Body of pancreas (tissue), 4 donors: ENCODE data around the gene SIGLEC1. TPM values are rescaled to one million over a fixed set of nuclear protein-coding genes. Genes with fewer than 3 reads are reported as not detected.

ENCODE experiments used
- ATAC-seq: fragments of 150-250 bp; one replicate; pipeline ENCODE4 v1.9.1; 2016
- DNase-seq, 4 donors: peaks; one replicate each; pipeline ENCODE4 v3.0.0-alpha.2; 2019
- H3K27ac ChIP-seq, 4 donors: fragments of 200-600 bp; sonication (generic); 1 replicate in 3 of 4; 2 replicates in 1 of 4; pipeline versions ENCODE4 v1.5.1 to v1.6.1; 2016 to 2019; ENCODE audit warnings: mild to moderate bottlenecking in 1 of 4, mixed read lengths in 1 of 4, moderate library complexity in 1 of 4
- H3K27me3 ChIP-seq, 2 donors: fragments of 200-600 bp; sonication (generic); one replicate each; pipeline ENCODE4 v1.6.0; 2016; ENCODE audit warnings: mild to moderate bottlenecking in 1 of 2
- H3K36me3 ChIP-seq, 2 donors: fragments of 200-600 bp; sonication (generic); replicated peaks in 1 of 2; 2 replicates each; pipeline ENCODE4 v1.5.1; 2016; ENCODE audit warnings: low read depth in 2 of 2; ENCODE audit not compliant: insufficient read depth in 1 of 2
- H3K4me1 ChIP-seq: fragments of 200-600 bp; sonication (generic); one replicate; pipeline ENCODE4 v1.6.0; 2016
- H3K4me3 ChIP-seq, 2 donors: fragments of 200-600 bp; sonication (generic); 1 replicate in 1 of 2; 2 replicates in 1 of 2; pipeline ENCODE4 v1.5.1; 2016 to 2019
- H3K9me3 ChIP-seq, 3 donors: fragments of 200-600 bp; sonication (generic); 1 replicate in 2 of 3; 2 replicates in 1 of 3; pipeline ENCODE4 v1.5.1; 2016
- CTCF ChIP-seq, 7 experiments: fragments of 450-650 bp in 4 of 7; fragments of 200-600 bp in 3 of 7; sonication (generic) in 3 of 7; IDR thresholded peaks; one replicate each; pipeline ENCODE4 v1.5.1; 2016 to 2019; ENCODE audit warnings: antibody characterized with exemption in 7 of 7
- POLR2A ChIP-seq, 3 donors: fragments of 450-650 bp; IDR thresholded peaks; one replicate each; pipeline ENCODE4 v1.6.1; 2016; ENCODE audit warnings: antibody characterized with exemption in 3 of 3, mild to moderate bottlenecking in 2 of 3
- WGBS, 2 donors: methylation state at CpG; one replicate each; pipeline ENCODE4 v1.1.5; 2017; 5-methylcytosine and 5-hydroxymethylcytosine counted together
- intact Hi-C: fragments of 100-400 bp; cut with DNase I; formaldehyde crosslinking; loops from one replicate; pipeline ENCODE4 v1.15.1; 2023
- total RNA-seq, 2 donors: library from RNA; depleted of rRNA; stranded (reverse); fragments of >200 nt; gene quantifications; one replicate each; pipeline ENCODE4 v1.1.0, GENCODE V29; 2016

SIGLEC1 gene
- total RNA-seq, 2 donors from 2014 or later = 2.1 to 5.9 TPM

DNA sequence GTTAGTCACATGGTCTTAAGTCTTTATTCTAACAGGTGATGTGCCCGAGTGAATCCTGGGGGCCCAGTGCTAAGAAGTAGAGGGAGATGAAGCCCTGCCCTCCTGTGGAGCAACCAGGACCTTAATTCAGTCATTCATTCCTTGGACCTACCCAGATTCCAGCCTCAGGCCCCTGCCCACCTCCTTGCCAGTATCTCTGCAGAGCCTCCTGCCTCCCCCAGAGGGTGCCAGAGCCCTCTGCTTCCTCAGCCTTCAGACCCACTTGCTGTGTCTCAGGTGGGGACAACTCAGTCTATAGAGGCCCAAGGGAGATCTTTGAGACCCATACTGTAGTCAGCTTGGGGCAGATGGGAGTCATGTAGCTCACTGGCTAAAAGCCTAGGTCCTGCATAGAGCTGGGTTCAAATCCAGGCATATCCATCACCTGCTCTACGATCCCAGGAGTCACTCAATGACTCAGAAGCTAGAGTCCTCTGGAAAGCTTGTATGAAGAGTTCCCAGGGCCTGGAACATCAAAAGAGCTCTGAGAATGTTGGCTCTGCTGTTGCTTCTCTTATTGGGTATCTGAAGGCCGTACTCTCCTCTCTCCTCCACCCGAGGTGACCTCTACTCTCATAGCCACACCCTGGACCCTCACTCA is 3.9 kb upstream of the SIGLEC1 start:
- no peaks in the 10 kb centered on the region for H3K27me3 ChIP-seq
- H3K27ac ChIP-seq = no peak overlapping the region
- H3K36me3 ChIP-seq = no peaks in the 10 kb centered on the region
- H3K9me3 ChIP-seq = no peaks in the 10 kb centered on the region
- intact Hi-C loops = no loop called here
- 63 to 64% methylated on average over 4 of the region's 4 CpGs for WGBS, 2 donors
- no peak for TF ChIP-seq POLR2A (IDR thresholded peaks at IDR 0.05)
- peak in 6 of 7 experiments; percentile 31 to 54 (median 44) for TF ChIP-seq CTCF (IDR thresholded peaks at IDR 0.05)
- H3K4me3 ChIP-seq = no peak overlapping the region
- ATAC-seq (peak; percentile 58), DNase-seq (peak in 3 of 4 donors; percentile 23 to 41 (median 38))
- no peaks in the 10 kb centered on the region for H3K4me1 ChIP-seq

DNA sequence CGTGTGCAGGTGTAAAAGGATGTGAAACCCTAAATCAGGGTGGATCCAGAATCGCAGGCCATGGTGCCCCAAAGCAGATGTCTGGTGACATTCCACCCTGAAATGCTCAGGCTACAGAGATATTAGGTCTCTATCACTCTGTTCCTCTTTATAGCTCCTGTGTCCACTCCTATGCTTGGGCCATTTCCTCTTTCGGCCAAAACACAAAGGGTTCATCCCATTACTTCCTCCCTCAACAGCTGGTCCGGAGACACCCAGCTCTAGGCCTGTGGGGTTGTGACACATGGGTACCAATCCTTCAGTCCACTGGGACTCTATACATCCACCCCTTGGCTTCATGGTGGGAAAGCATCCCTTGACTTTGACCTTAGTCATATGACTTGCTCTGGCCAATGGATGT is 1.7 kb upstream of the SIGLEC1 start:
- Histone ChIP-seq H3K4me3 (no peak overlapping the region), H3K27ac (no peak overlapping the region), H3K9me3 (no peaks in the 10 kb centered on the region), H3K36me3 (no peaks in the 10 kb centered on the region), H3K27me3 (no peaks in the 10 kb centered on the region), H3K4me1 (no peaks in the 10 kb centered on the region)
- TF ChIP-seq POLR2A (IDR thresholded peaks at IDR 0.05) = no peak
- no peak for TF ChIP-seq CTCF (IDR thresholded peaks at IDR 0.05)
- DNase-seq (peak in 1 of 4 donors; percentile 53), ATAC-seq (no peak)
- intact Hi-C loops = no loop called here
- 77 to 80% methylated on average over 4 of the region's 4 CpGs for WGBS, 2 donors

- no peak for TF ChIP-seq CTCF (IDR thresholded peaks at IDR 0.05)
- no peak for TF ChIP-seq POLR2A (IDR thresholded peaks at IDR 0.05)
- no peaks in the 10 kb centered on the region for H3K4me1 ChIP-seq
- DNase-seq (no peak), ATAC-seq (no peak)
- H3K27me3 ChIP-seq = no peaks in the 10 kb centered on the region
- H3K36me3 ChIP-seq = no peaks in the 10 kb centered on the region
- no peak overlapping the region for H3K27ac ChIP-seq
- H3K4me3 ChIP-seq = no peak overlapping the region
- WGBS, 2 donors = 67 to 80% methylated on average over 4 of the region's 4 CpGs
- intact Hi-C loops = no loop called here
- H3K9me3 ChIP-seq = no peaks in the 10 kb centered on the region
These were observed 887 bp downstream of the SIGLEC1 start for GRCh38 chr20:3711484-3711941.

- Histone ChIP-seq H3K27ac (no peak overlapping the region), H3K36me3 (no peaks in the 10 kb centered on the region), H3K9me3 (no peaks in the 10 kb centered on the region), H3K4me3 (no peak overlapping the region), H3K4me1 (no peaks in the 10 kb centered on the region), H3K27me3 (no peaks in the 10 kb centered on the region)
- ATAC-seq = peak; percentile 70
- intact Hi-C loops = no loop called here
- WGBS, 2 donors = 28 to 33% methylated on average over 18 of the region's 18 CpGs
- peak; percentile 56 to 76 (median 64) for DNase-seq
- TF ChIP-seq CTCF (IDR thresholded peaks at IDR 0.05) = peak; percentile 66 to 87 (median 73)
- TF ChIP-seq POLR2A (IDR thresholded peaks at IDR 0.05) = no peak
These were observed 1.5 kb downstream of the SIGLEC1 start for GRCh38 chr20:3710703-3711483.
